ENCODE results near the gene LRRC37B.
"Not testable (repeated sequence)": the region's sequence is repeated elsewhere in the genome, so short reads cannot be mapped to it uniquely, and the experiment has no call there.

DNA sequence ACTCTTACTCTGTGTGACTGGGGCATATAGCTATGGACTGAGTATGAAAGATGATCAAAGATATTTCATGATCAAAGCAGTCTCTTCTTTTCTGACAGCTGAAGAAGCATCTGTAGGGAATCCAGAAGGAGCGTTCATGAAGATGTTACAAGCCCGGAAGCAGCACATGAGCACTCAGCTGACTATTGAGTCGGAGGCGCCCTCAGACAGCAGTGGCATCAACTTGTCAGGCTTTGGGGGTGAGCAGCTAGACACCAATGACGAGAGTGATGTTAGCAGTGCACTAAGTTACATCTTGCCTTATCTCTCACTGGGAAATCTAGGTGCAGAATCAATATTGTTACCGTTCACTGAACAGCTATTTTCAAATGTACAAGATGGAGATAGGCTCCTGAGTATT, 40.5 kb downstream of the LRRC37B start:
- TF ChIP-seq PPARA (CRISPR knock-in tag; IDR thresholded peaks at IDR 0.05; ENCODE audit: borderline replicate concordance); ISL1 (CRISPR knock-in tag; IDR thresholded peaks at IDR 0.05); ARNTL (CRISPR knock-in tag; IDR thresholded peaks at IDR 0.05; ENCODE audit: borderline replicate concordance, low read depth); SNAI2 (CRISPR knock-in tag; IDR thresholded peaks at IDR 0.05); ZFP3 (CRISPR knock-in tag; IDR thresholded peaks at IDR 0.05); PATZ1 (CRISPR knock-in tag; IDR thresholded peaks at IDR 0.05; ENCODE audit: borderline replicate concordance); TCF4 (CRISPR knock-in tag; IDR thresholded peaks at IDR 0.05; ENCODE audit: borderline replicate concordance); ZNF565 (CRISPR knock-in tag; conservative IDR thresholded peaks at IDR 0.05; ENCODE audit: low read depth); ZFP30 (CRISPR knock-in tag; IDR thresholded peaks at IDR 0.05); GLIS3 (CRISPR knock-in tag; IDR thresholded peaks at IDR 0.05); ZNF70 (CRISPR knock-in tag; IDR thresholded peaks at IDR 0.05): not testable (repeated sequence)
- TF ChIP-seq, protein P1, sequence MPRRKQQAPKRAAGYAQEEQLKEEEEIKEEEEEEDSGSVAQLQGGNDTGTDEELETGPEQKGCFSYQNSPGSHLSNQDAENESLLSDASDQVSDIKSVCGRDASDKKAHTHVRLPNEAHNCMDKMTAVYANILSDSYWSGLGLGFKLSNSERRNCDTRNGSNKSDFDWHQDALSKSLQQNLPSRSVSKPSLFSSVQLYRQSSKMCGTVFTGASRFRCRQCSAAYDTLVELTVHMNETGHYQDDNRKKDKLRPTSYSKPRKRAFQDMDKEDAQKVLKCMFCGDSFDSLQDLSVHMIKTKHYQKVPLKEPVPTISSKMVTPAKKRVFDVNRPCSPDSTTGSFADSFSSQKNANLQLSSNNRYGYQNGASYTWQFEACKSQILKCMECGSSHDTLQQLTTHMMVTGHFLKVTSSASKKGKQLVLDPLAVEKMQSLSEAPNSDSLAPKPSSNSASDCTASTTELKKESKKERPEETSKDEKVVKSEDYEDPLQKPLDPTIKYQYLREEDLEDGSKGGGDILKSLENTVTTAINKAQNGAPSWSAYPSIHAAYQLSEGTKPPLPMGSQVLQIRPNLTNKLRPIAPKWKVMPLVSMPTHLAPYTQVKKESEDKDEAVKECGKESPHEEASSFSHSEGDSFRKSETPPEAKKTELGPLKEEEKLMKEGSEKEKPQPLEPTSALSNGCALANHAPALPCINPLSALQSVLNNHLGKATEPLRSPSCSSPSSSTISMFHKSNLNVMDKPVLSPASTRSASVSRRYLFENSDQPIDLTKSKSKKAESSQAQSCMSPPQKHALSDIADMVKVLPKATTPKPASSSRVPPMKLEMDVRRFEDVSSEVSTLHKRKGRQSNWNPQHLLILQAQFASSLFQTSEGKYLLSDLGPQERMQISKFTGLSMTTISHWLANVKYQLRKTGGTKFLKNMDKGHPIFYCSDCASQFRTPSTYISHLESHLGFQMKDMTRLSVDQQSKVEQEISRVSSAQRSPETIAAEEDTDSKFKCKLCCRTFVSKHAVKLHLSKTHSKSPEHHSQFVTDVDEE (CRISPR knock-in tag; IDR thresholded peaks at IDR 0.05), result not testable (repeated sequence)
